A673 (cell line): Measurements from ENCODE around the gene ICOS. TPM values are rescaled to one million over a fixed set of nuclear protein-coding genes. Genes with fewer than 3 reads are reported as not detected.

Experiments
- BruUV-seq: library from RNA; stranded (reverse); fragments of 400-500 nt; replicated peaks from 2 replicates; lab custom pipeline; 2021; lab: Mats Ljungman, UMichigan
- CTCF ChIA-PET: fragments of 300-600 bp; sonication (Branson Sonifier 250); formaldehyde crosslinking; loops from one replicate; lab custom pipeline; 2022; ENCODE audit warnings: antibody characterized with exemption; lab: Charles Lee
- POLR2A ChIA-PET: fragments of 300-600 bp; sonication (Branson Sonifier 250); formaldehyde crosslinking; loops from one replicate; lab custom pipeline; 2022; ENCODE audit warnings: antibody characterized with exemption; ENCODE audit not compliant: low non-redundant PET; lab: Charles Lee
- DNase-seq: peaks from one replicate; pipeline ENCODE4 v3.0.0-alpha.2; 2015; ENCODE audit warnings: low spot score
- H3K27ac ChIP-seq: fragments of 200-600 bp; sonication (generic); 2 replicates; pipeline ENCODE4 v1.5.1; 2016; ENCODE audit warnings: mixed run types, low read depth, mild to moderate bottlenecking, mixed read lengths, antibody characterized with exemption, low read length; ENCODE audit not compliant: poor library complexity, severe bottlenecking
- H3K27me3 ChIP-seq: fragments of 200-600 bp; sonication (generic); replicated peaks from 2 replicates; pipeline ENCODE4 v1.6.1; 2017; ENCODE audit warnings: mixed run types, low read depth, mild to moderate bottlenecking, mixed read lengths, antibody characterized with exemption, low read length; ENCODE audit not compliant: insufficient read depth, poor library complexity
- H3K36me3 ChIP-seq: fragments of 200-600 bp; sonication (generic); 2 replicates; pipeline ENCODE4 v1.6.1; 2016; ENCODE audit warnings: mixed run types, mild to moderate bottlenecking, mixed read lengths, antibody characterized with exemption, low read length; ENCODE audit not compliant: insufficient read depth, poor library complexity, severe bottlenecking
- H3K4me1 ChIP-seq: fragments of 200-600 bp; sonication (generic); 2 replicates; pipeline ENCODE4 v1.6.1; 2017; ENCODE audit warnings: mixed run types, mild to moderate bottlenecking, mixed read lengths, antibody characterized with exemption, low read length; ENCODE audit not compliant: insufficient read depth, poor library complexity, severe bottlenecking
- H3K4me3 ChIP-seq: fragments of 200-600 bp; sonication (generic); 2 replicates; pipeline ENCODE4 v1.5.1; 2016; ENCODE audit warnings: low read depth, mixed run types, mild to moderate bottlenecking, mixed read lengths, low read length; ENCODE audit not compliant: poor library complexity, severe bottlenecking
- H3K9me3 ChIP-seq: fragments of 200-600 bp; sonication (generic); 2 replicates; pipeline ENCODE4 v1.6.1; 2016; ENCODE audit warnings: mixed run types, low read depth, mild to moderate bottlenecking, mixed read lengths, antibody characterized with exemption, low read length; ENCODE audit not compliant: poor library complexity, severe bottlenecking
- EZH2 ChIP-seq: fragments of 200-600 bp; sonication (generic); IDR thresholded peaks from 2 replicates; pipeline ENCODE4 v1.6.1; 2017; ENCODE audit warnings: borderline replicate concordance, low read depth, mild to moderate bottlenecking, mixed read lengths, antibody characterized with exemption, low read length; ENCODE audit not compliant: poor library complexity, severe bottlenecking
- intact Hi-C: fragments of 100-400 bp; cut with micrococcal nuclease; formaldehyde crosslinking; loops from one replicate; pipeline ENCODE4 v1.10.0; 2022; ENCODE audit not compliant: unreplicated experiment
- total RNA-seq: library from RNA; stranded (reverse); gene quantifications from 2 replicates; pipeline ENCODE4 v1.2.3, GENCODE V29; 2021
- TF ChIP-seq, protein P1 (sequence below): fragments of 300-800, 200-600 bp; sonication (generic); conservative IDR thresholded peaks from 2 replicates; pipeline ENCODE4 v1.5.1; 2017; ENCODE audit warnings: low read depth, mild to moderate bottlenecking, antibody characterized with exemption, low read length, moderate library complexity, mixed read lengths

Gene ICOS
- total RNA-seq, 1 experiment from 2014 or later: not detected

DNA sequence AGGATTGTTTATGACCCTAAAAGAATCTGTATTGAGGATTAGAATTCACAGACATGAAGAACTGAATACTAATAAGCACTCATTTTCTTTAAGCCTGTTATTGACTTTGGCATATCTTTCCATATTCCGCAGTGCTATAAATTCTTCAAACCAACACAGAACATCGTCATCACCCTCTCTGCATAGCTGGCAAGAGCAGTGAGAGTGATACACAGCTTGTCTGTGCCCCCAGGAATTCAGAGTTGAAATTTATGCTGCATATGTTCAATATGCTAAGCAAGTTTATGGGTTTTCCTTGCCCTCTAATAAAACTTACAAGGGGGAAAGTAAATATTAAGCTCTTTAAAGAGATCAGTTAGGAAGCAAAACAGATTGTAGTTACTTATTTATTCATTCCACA is 36.3 kb upstream of the ICOS start:
- H3K36me3 ChIP-seq: no peaks in the 10 kb centered on the region
- no peak overlapping the region for H3K27ac ChIP-seq
- BruUV-seq: no TSS peak
- intact Hi-C loops: loop anchor here (10.0 kb wide), 1 partner anchor 445 kb away; no protein-coding TSS in a partner anchor
- no peaks in the 10 kb centered on the region for H3K27me3 ChIP-seq
- ChIA-PET POLR2A (no interaction called here), CTCF (no interaction called here)
- peaks cover 3% of the 10 kb centered on the region for H3K4me1 ChIP-seq
- no peak for DNase-seq
- H3K4me3 ChIP-seq: no peak overlapping the region
- TF ChIP-seq EZH2: no peak
- TF ChIP-seq, protein P1, sequence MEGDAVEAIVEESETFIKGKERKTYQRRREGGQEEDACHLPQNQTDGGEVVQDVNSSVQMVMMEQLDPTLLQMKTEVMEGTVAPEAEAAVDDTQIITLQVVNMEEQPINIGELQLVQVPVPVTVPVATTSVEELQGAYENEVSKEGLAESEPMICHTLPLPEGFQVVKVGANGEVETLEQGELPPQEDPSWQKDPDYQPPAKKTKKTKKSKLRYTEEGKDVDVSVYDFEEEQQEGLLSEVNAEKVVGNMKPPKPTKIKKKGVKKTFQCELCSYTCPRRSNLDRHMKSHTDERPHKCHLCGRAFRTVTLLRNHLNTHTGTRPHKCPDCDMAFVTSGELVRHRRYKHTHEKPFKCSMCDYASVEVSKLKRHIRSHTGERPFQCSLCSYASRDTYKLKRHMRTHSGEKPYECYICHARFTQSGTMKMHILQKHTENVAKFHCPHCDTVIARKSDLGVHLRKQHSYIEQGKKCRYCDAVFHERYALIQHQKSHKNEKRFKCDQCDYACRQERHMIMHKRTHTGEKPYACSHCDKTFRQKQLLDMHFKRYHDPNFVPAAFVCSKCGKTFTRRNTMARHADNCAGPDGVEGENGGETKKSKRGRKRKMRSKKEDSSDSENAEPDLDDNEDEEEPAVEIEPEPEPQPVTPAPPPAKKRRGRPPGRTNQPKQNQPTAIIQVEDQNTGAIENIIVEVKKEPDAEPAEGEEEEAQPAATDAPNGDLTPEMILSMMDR: no peak
- peaks cover 8% of the 10 kb centered on the region for H3K9me3 ChIP-seq

DNA sequence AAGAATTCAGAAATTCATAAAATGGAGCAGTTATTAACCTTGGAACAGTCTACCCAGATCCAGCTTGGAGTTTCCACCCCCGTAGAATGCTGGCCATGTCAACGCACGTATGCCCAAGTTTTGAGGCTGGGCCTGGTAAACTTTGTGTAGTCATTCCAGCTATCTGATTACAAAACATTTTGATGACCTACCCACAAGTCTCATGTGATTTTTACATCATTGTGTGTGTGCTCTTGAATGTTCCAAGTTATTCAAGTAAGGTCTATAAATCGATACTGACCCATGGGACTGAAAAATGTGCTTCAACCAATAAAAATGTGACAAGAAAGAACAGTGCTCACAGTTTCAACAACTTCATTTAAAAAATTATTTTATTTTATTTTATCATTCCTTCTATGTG is 32.5 kb upstream of the ICOS start:
- peaks cover 3% of the 10 kb centered on the region for H3K4me1 ChIP-seq
- TF ChIP-seq, protein P1: no peak
- TF ChIP-seq EZH2: no peak
- ChIA-PET CTCF (no interaction called here), POLR2A (interaction anchor here (0.7 kb wide), 1 partner anchor 17 kb away, joined by 3 read pairs; no protein-coding TSS in a partner anchor)
- H3K36me3 ChIP-seq: no peaks in the 10 kb centered on the region
- no peak overlapping the region for H3K27ac ChIP-seq
- no peaks in the 10 kb centered on the region for H3K27me3 ChIP-seq
- intact Hi-C loops: loop anchor here (10.0 kb wide), 1 partner anchor 449 kb away; no protein-coding TSS in a partner anchor
- peaks cover 8% of the 10 kb centered on the region for H3K9me3 ChIP-seq
- H3K4me3 ChIP-seq: no peak overlapping the region
- BruUV-seq: no TSS peak
- no peak for DNase-seq

DNA sequence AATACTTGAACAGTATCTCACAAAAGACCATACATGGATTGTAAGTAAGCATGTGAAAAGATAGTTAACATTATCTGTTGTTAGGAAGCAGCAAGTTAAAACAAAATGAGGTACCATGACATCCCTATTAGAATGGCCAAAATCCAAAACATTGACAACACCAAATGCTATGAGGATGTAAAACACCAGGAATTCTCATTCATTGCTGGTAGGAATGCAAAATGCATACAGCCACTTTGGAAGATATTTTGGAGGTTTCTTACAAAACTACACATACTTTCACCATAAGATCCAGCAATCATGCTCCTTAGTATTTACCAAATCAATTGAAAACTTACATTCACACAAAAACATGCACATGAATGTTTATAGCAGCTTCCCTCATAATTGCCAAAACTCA is 30.9 kb upstream of the ICOS start:
- intact Hi-C loops: loop anchor here (5.0 to 10.0 kb wide), 2 partner anchors 451 to 1318 kb away; no protein-coding TSS in a partner anchor
- no TSS peak for BruUV-seq
- CTCF ChIA-PET: no interaction called here

More for the DNA sequence above, 30.9 kb upstream of the ICOS start:
- H3K27me3 ChIP-seq: no peaks in the 10 kb centered on the region
- peaks cover 8% of the 10 kb centered on the region for H3K9me3 ChIP-seq
- no peaks in the 10 kb centered on the region for H3K36me3 ChIP-seq
- POLR2A ChIA-PET: no interaction called here
- TF ChIP-seq EZH2: no peak
- H3K27ac ChIP-seq: no peak overlapping the region
- DNase-seq: no peak
- no peaks in the 10 kb centered on the region for H3K4me1 ChIP-seq
- H3K4me3 ChIP-seq: no peak overlapping the region
